SK-N-SH (cell line): Measurements from ENCODE around the gene FBXO31. TPM values are rescaled to one million over a fixed set of nuclear protein-coding genes. Genes with fewer than 3 reads are reported as not detected.

Experiments
- CTCF ChIA-PET: fragments of 300-600, 350-600 bp; formaldehyde crosslinking; extraction: SDS; loops from one replicate; lab custom pipeline; 2021; lab: Yijun Ruan, JAX
- POLR2A ChIA-PET: fragments of 350-600 bp; sonication (Branson Sonifier 250); formaldehyde crosslinking; extraction: SDS; loops from one replicate; lab custom pipeline; 2020; ENCODE audit warnings: antibody characterized with exemption, inconsistent platforms; lab: Yijun Ruan, JAX
- DNase-seq: peaks from one replicate; pipeline ENCODE4 v3.0.0; 2012
- H2AFZ ChIP-seq: fragments of 200-600 bp; sonication (generic); 2 replicates; pipeline ENCODE4 v1.8.1; 2016; ENCODE audit warnings: antibody characterized with exemption, mild to moderate bottlenecking, low read depth
- H3F3A ChIP-seq: fragments of 200-600 bp; sonication (generic); replicated peaks from 2 replicates; pipeline ENCODE3; 2016; ENCODE audit warnings: antibody characterized with exemption, mild to moderate bottlenecking; ENCODE audit not compliant: insufficient read depth
- H3K27ac ChIP-seq, 2 experiments: fragments of 200-500 bp in 1 of 2; fragments of 200-600 bp in 1 of 2; sonication (Bioruptor generic) in 1 of 2; sonication (generic), shearing (Covaris generic) in 1 of 2; 2 replicates each; pipeline versions ENCODE4 v1.5.1 to v1.6.1; 2014 to 2016; ENCODE audit warnings: low read depth in 2 of 2, inconsistent platforms in 1 of 2, low read length in 1 of 2, mild to moderate bottlenecking in 1 of 2, mixed read lengths in 1 of 2
- H3K27me3 ChIP-seq: fragments of 200-600 bp; sonication (generic), shearing (Covaris generic); 2 replicates; pipeline ENCODE4 v1.6.1; 2016; ENCODE audit warnings: mixed run types; ENCODE audit not compliant: insufficient read depth
- H3K36me3 ChIP-seq, 2 experiments: fragments of 200-500 bp in 1 of 2; fragments of 200-600 bp in 1 of 2; sonication (Bioruptor generic) in 1 of 2; sonication (generic) in 1 of 2; replicated peaks in 1 of 2; 2 replicates each; pipeline versions ENCODE3 to v1.5.1; 2014 to 2016; ENCODE audit warnings: low read length in 1 of 2, mild to moderate bottlenecking in 1 of 2; ENCODE audit not compliant: insufficient read depth in 2 of 2, control insufficient read depth in 1 of 2
- H3K4me1 ChIP-seq, 2 experiments: fragments of 200-500 bp in 1 of 2; fragments of 200-600 bp in 1 of 2; sonication (Bioruptor generic) in 1 of 2; sonication (generic), shearing (Covaris generic) in 1 of 2; 2 replicates each; pipeline versions ENCODE4 v1.5.1 to v1.6.1; 2014 to 2016; ENCODE audit warnings: low read depth in 1 of 2, low read length in 1 of 2, mixed run types in 1 of 2; ENCODE audit not compliant: insufficient read depth in 2 of 2, control insufficient read depth in 1 of 2
- H3K4me2 ChIP-seq: fragments of 200-600 bp; sonication (generic), shearing (Covaris generic); 2 replicates; pipeline ENCODE4 v1.6.1; 2017; ENCODE audit warnings: mixed run types
- H3K4me3 ChIP-seq, 2 experiments: fragments of 200-500 bp in 1 of 2; fragments of 200-600 bp in 1 of 2; sonication (Bioruptor generic) in 1 of 2; sonication (generic), shearing (Covaris generic) in 1 of 2; 2 replicates each; pipeline versions ENCODE4 v1.5.1 to v1.8.1; 2014 to 2016; ENCODE audit warnings: low read depth in 2 of 2, inconsistent platforms in 1 of 2, low read length in 1 of 2, mild to moderate bottlenecking in 1 of 2, mixed read lengths in 1 of 2, moderate library complexity in 1 of 2
- H3K79me2 ChIP-seq: fragments of 200-600 bp; sonication (generic); 2 replicates; pipeline ENCODE4 v1.8.1; 2017; ENCODE audit warnings: mild to moderate bottlenecking; ENCODE audit not compliant: insufficient read depth
- H3K9ac ChIP-seq: fragments of 200-600 bp; sonication (generic); 2 replicates; pipeline ENCODE4 v1.6.1; 2017; ENCODE audit warnings: mixed run types
- H3K9me2 ChIP-seq: fragments of 200-600 bp; sonication (generic); 2 replicates; pipeline ENCODE4 v1.6.1; 2017; ENCODE audit warnings: mixed run types
- H3K9me3 ChIP-seq: fragments of 200-600 bp; sonication (generic); 2 replicates; pipeline ENCODE4 v1.6.1; 2017; ENCODE audit warnings: mixed run types, mild to moderate bottlenecking, moderate library complexity
- H4K20me1 ChIP-seq: fragments of 200-600 bp; sonication (generic); 2 replicates; pipeline ENCODE4 v1.6.1; 2017; ENCODE audit warnings: mild to moderate bottlenecking, mixed run types; ENCODE audit not compliant: insufficient read depth
- ELF1 ChIP-seq: IDR thresholded peaks from 2 replicates; pipeline ENCODE4 v1.4.0; 2012
- EP300 ChIP-seq, 2 experiments: IDR thresholded peaks; 2 replicates each; pipeline versions ENCODE4 v1.4.0 to v1.6.1; 2012; ENCODE audit warnings: borderline replicate concordance in 1 of 2, low read depth in 1 of 2, low read length in 1 of 2
- GABPA ChIP-seq: IDR thresholded peaks from 2 replicates; pipeline ENCODE4 v1.4.0; 2012; ENCODE audit warnings: low read depth, mild to moderate bottlenecking
- MEF2A ChIP-seq: IDR thresholded peaks from 2 replicates; pipeline ENCODE4 v1.4.0; 2012; ENCODE audit warnings: low read depth, borderline replicate concordance
- POLR2AphosphoS5 ChIP-seq: IDR thresholded peaks from 2 replicates; pipeline ENCODE4 v1.6.1; 2012; ENCODE audit warnings: low read depth, low read length
- REST ChIP-seq: IDR thresholded peaks from 2 replicates; pipeline ENCODE4 v1.6.1; 2012; ENCODE audit warnings: mild to moderate bottlenecking, low read depth, low read length, moderate library complexity
- TEAD4 ChIP-seq: IDR thresholded peaks from 2 replicates; pipeline ENCODE4 v1.4.0; 2012; ENCODE audit warnings: mild to moderate bottlenecking, borderline replicate concordance; ENCODE audit not compliant: insufficient read depth
- whole genome bisulfite sequencing: methylation state at CpG from one replicate; pipeline ENCODE4 v1.1.6; 2017; ENCODE audit warnings: low lambda C conversion rate; 5-methylcytosine and 5-hydroxymethylcytosine counted together
- polyA plus RNA-seq, 3 experiments: library from polyadenylated mRNA; depleted of rRNA; stranded (reverse); fragments of >200 nt; gene quantifications; 2 replicates each; pipeline ENCODE4 v1.2.3, GENCODE V29; 2012
- TF ChIP-seq, protein P1 (sequence below): fragments of 200-600 bp; sonication (generic); IDR thresholded peaks from 2 replicates; pipeline ENCODE4 v1.6.1; 2017; ENCODE audit warnings: antibody characterized with exemption, mild to moderate bottlenecking, moderate library complexity

FBXO31 gene
- polyA plus RNA-seq, 1 of the 3 experiments (the other 2 are of a cell fraction), result 14.2 TPM

DNA sequence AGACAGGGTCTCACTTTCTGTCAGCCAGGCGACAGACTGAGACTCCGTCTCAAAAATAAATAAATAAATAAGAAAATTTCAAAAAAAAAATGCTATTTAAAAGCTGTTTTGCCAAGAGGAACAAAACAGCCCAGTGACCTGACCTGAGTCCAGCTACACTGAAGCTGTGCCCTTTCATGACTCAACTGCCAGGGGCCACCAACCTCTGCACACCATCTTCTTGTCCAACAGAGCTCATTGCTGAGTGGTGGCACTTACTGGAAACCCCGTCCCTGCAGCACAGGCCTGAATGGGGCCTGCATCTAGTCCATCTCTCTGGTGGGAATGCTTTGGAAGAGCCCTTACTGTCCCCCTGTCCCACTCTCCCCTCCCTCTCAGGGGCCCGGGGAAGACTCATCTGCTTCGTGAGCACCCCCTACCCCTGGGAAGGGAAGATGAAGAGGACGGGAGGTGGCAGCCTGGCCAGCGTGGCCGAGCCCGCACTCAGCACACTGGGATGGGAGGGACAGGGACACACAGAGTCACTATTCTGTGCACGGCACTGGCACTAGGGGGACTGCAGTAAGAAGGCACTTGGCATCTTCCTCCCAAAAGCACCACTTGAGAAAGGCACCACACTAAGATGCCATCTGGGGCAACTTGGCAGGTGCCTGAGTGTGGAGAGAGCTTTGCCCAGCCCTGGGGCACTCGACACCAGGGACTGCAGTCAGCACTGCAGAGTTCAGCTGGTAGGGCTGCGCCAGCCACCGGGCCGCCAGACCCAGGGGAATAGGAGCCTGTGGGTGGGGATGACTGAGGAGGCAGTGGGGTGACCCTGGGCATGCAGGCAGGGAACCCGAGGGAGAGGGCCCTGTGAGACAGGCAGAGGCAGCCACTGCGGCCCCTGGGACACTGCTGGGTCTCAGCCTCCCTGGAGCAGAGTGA lies 13.5 kb downstream of the FBXO31 start:
- ChIA-PET POLR2A (interaction anchor here (1.2 kb wide), 1 partner anchor 14 kb away, joined by 3 read pairs; the partner anchor contains the start of gene FBXO31), CTCF (interaction anchor here (0.8 to 2.8 kb wide), 4 partner anchors 11 to 95 kb away, joined by 3 to 8 read pairs (median 4); partner anchors contain the start of gene FBXO31)
- H3K9me2 ChIP-seq, result no peaks in the 10 kb centered on the region
- H3K9ac ChIP-seq, result no peak overlapping the region
- H3K27ac ChIP-seq, result peak overlapping the region in 1 of 2 experiments; percentile 31; a peak in 1 of 4 replicates
- H3K4me3 ChIP-seq, result no peak overlapping the region
- no peaks in the 10 kb centered on the region for H3K9me3 ChIP-seq
- H3K4me1 ChIP-seq, result peaks cover 0 to 42% of the 10 kb centered on the region in 2 experiments; a peak in 2 of 4 replicates
- WGBS, result 97% methylated on average over 10 of the region's 16 CpGs
- peak; percentile 42 for DNase-seq
- peaks cover 43% of the 10 kb centered on the region for H4K20me1 ChIP-seq
- H3K27me3 ChIP-seq, result no peaks in the 10 kb centered on the region
- H3K4me2 ChIP-seq, result no peak overlapping the region
- H3K36me3 ChIP-seq, result no peaks in the 10 kb centered on the region
- TF ChIP-seq, protein P1, sequence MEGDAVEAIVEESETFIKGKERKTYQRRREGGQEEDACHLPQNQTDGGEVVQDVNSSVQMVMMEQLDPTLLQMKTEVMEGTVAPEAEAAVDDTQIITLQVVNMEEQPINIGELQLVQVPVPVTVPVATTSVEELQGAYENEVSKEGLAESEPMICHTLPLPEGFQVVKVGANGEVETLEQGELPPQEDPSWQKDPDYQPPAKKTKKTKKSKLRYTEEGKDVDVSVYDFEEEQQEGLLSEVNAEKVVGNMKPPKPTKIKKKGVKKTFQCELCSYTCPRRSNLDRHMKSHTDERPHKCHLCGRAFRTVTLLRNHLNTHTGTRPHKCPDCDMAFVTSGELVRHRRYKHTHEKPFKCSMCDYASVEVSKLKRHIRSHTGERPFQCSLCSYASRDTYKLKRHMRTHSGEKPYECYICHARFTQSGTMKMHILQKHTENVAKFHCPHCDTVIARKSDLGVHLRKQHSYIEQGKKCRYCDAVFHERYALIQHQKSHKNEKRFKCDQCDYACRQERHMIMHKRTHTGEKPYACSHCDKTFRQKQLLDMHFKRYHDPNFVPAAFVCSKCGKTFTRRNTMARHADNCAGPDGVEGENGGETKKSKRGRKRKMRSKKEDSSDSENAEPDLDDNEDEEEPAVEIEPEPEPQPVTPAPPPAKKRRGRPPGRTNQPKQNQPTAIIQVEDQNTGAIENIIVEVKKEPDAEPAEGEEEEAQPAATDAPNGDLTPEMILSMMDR, result no peak
- TF ChIP-seq ELF1, result no peak
- TF ChIP-seq REST, result no peak
- TF ChIP-seq EP300 (IDR thresholded peaks at IDR 0.05; ENCODE audit: borderline replicate concordance in 1 of 2, low read depth in 1 of 2, low read length in 1 of 2), result no peak
- no peak for TF ChIP-seq GABPA
- no peak for TF ChIP-seq MEF2A
- no peak for TF ChIP-seq TEAD4
- TF ChIP-seq POLR2AphosphoS5, result no peak
- H3F3A ChIP-seq, result no peaks in the 10 kb centered on the region
- no peak overlapping the region for H2AFZ ChIP-seq
- peaks cover 87% of the 10 kb centered on the region for H3K79me2 ChIP-seq
